IMR-90 (cell line): ENCODE measurements around the gene ESRRB. TPM values are rescaled to one million over a fixed set of nuclear protein-coding genes. Genes with fewer than 3 reads are reported as not detected.

Experiments
- ATAC-seq: fragments of 200-7000 bp; cut with Tn5 transposase; 2 replicates; pipeline ENCODE4 v1.9.1; 2020; ENCODE audit warnings: low read depth, mild to moderate bottlenecking, moderate library complexity
- BruUV-seq: library from RNA; stranded (reverse); fragments of 400-500 nt; replicated peaks from 2 replicates; lab custom pipeline; 2021; lab: Mats Ljungman, UMichigan
- CTCF ChIA-PET: fragments of 300-600 bp; formaldehyde crosslinking; extraction: SDS; loops from one replicate; lab custom pipeline; 2021; ENCODE audit warnings: antibody characterized with exemption; lab: Yijun Ruan, JAX
- POLR2A ChIA-PET: fragments of 300-600 bp; sonication (Branson Sonifier 250); formaldehyde crosslinking; loops from one replicate; lab custom pipeline; 2022; ENCODE audit warnings: antibody characterized with exemption; ENCODE audit not compliant: unreplicated experiment; lab: Charles Lee
- DNase-seq: peaks from one replicate; pipeline ENCODE4 v3.0.0; 2013
- H2AFZ ChIP-seq: replicated peaks from 2 replicates; pipeline ENCODE3; 2013; ENCODE audit warnings: low read length, mild to moderate bottlenecking; ENCODE audit not compliant: poor library complexity
- H2AK5ac ChIP-seq: 2 replicates; pipeline ENCODE4 v1.6.1; 2013; ENCODE audit warnings: low read depth, low read length, inconsistent platforms
- H2AK9ac ChIP-seq: replicated peaks from 2 replicates; pipeline ENCODE3; 2013; ENCODE audit warnings: mild to moderate bottlenecking, low read depth, low read length, moderate library complexity; ENCODE audit not compliant: poor library complexity
- H2BK120ac ChIP-seq: 2 replicates; pipeline ENCODE4 v1.6.1; 2013; ENCODE audit warnings: low read depth, low read length, inconsistent platforms
- H2BK15ac ChIP-seq: 3 replicates; pipeline ENCODE4 v1.6.1; 2013; ENCODE audit warnings: low read depth, low read length, inconsistent platforms
- H2BK20ac ChIP-seq: 2 replicates; pipeline ENCODE4 v1.6.1; 2013; ENCODE audit warnings: low read depth, mild to moderate bottlenecking, inconsistent platforms, low read length, moderate library complexity
- H2BK5ac ChIP-seq: 2 replicates; pipeline ENCODE4 v1.6.1; 2013; ENCODE audit warnings: mild to moderate bottlenecking, low read depth, low read length, inconsistent platforms; ENCODE audit not compliant: poor library complexity, severe bottlenecking
- H3K14ac ChIP-seq: replicated peaks from 2 replicates; pipeline ENCODE4 v1.6.1; 2013; ENCODE audit warnings: low read depth, low read length, inconsistent platforms
- H3K18ac ChIP-seq: 2 replicates; pipeline ENCODE4 v1.6.1; 2013; ENCODE audit warnings: low read depth, low read length, control low read depth
- H3K23ac ChIP-seq: 2 replicates; pipeline ENCODE4 v1.6.1; 2013; ENCODE audit warnings: low read depth, low read length, inconsistent platforms
- H3K27ac ChIP-seq: 2 replicates; pipeline ENCODE4 v1.5.1; 2013; ENCODE audit warnings: mild to moderate bottlenecking, control low read depth, low read length; ENCODE audit not compliant: insufficient read depth
- H3K27me3 ChIP-seq: 2 replicates; pipeline ENCODE4 v1.6.1; 2013; ENCODE audit warnings: low read length; ENCODE audit not compliant: control insufficient read depth, insufficient read depth
- H3K36me3 ChIP-seq: 2 replicates; pipeline ENCODE4 v1.6.1; 2013; ENCODE audit warnings: low read length, mixed read lengths; ENCODE audit not compliant: control insufficient read depth, insufficient read depth
- H3K4ac ChIP-seq: 2 replicates; pipeline ENCODE4 v1.6.1; 2013; ENCODE audit warnings: low read depth, low read length, inconsistent platforms
- H3K4me1 ChIP-seq: 2 replicates; pipeline ENCODE4 v1.6.1; 2013; ENCODE audit warnings: low read length, mixed read lengths; ENCODE audit not compliant: control insufficient read depth, insufficient read depth
- H3K4me2 ChIP-seq: 2 replicates; pipeline ENCODE4 v1.6.1; 2013; ENCODE audit warnings: low read depth, mild to moderate bottlenecking, control low read depth, low read length, moderate library complexity
- H3K4me3 ChIP-seq: 2 replicates; pipeline ENCODE4 v1.5.1; 2013; ENCODE audit warnings: low read depth, mild to moderate bottlenecking, control low read depth, low read length, moderate library complexity; ENCODE audit not compliant: insufficient read depth
- H3K56ac ChIP-seq: 2 replicates; pipeline ENCODE4 v1.6.1; 2013; ENCODE audit warnings: low read length, inconsistent platforms; ENCODE audit not compliant: insufficient read depth; ENCODE audit errors: extremely low read depth
- H3K79me1 ChIP-seq, 2 experiments: 2 replicates each; pipeline ENCODE4 v1.6.1; 2013; ENCODE audit warnings: low read length in 2 of 2, inconsistent platforms in 1 of 2, low read depth in 1 of 2
- H3K9ac ChIP-seq: 2 replicates; pipeline ENCODE4 v1.6.1; 2013; ENCODE audit warnings: low read depth, low read length, control low read depth
- H3K9me1 ChIP-seq: 2 replicates; pipeline ENCODE4 v1.6.1; 2013; ENCODE audit warnings: low read length, inconsistent platforms; ENCODE audit not compliant: insufficient read depth
- H3K9me3 ChIP-seq: 2 replicates; pipeline ENCODE4 v1.6.1; 2013; ENCODE audit warnings: low read length; ENCODE audit not compliant: control insufficient read depth, insufficient read depth
- H4K20me1 ChIP-seq: 2 replicates; pipeline ENCODE4 v1.6.1; 2013; ENCODE audit warnings: low read length, inconsistent platforms; ENCODE audit not compliant: insufficient read depth
- H4K5ac ChIP-seq: 2 replicates; pipeline ENCODE4 v1.6.1; 2013; ENCODE audit warnings: mild to moderate bottlenecking, low read depth, low read length, control low read depth
- H4K8ac ChIP-seq, 2 experiments: 2 replicates each; pipeline ENCODE4 v1.6.1; 2013; ENCODE audit warnings: low read depth in 2 of 2, low read length in 2 of 2, control low read depth in 1 of 2, inconsistent platforms in 1 of 2
- H4K91ac ChIP-seq: 2 replicates; pipeline ENCODE4 v1.6.1; 2013; ENCODE audit warnings: low read depth, low read length, inconsistent platforms; ENCODE audit not compliant: insufficient read depth
- MAFK ChIP-seq: IDR thresholded peaks from 2 replicates; pipeline ENCODE4 v1.6.1; 2012; ENCODE audit warnings: low read depth, low read length, improper control_type of control experiment
- WGBS, 2 experiments: methylation state at CpG; one replicate each; pipeline versions ENCODE4 v1.1.5 to v1.1.7; 2013; ENCODE audit warnings: missing lambda C conversion rate in 2 of 2; ENCODE audit not compliant: insufficient read length in 1 of 2; ENCODE audit errors: extremely low coverage in 2 of 2; 5-methylcytosine and 5-hydroxymethylcytosine counted together
- dilution Hi-C: fragments of 300-500 bp; cut with HindIII; formaldehyde crosslinking; loops from one replicate; pipeline ENCODE4 v1.14.3; 2018; ENCODE audit warnings: low sequenced_read_pairs; ENCODE audit not compliant: unreplicated experiment
- in situ Hi-C: fragments of 300-500 bp; cut with MboI; formaldehyde crosslinking; loops from 3 replicates; pipeline ENCODE4 v1.14.3; 2019; ENCODE audit warnings: low sequenced_read_pairs, inconsistent platforms, mixed read lengths
- intact Hi-C: fragments of 100-400 bp; cut with micrococcal nuclease; formaldehyde crosslinking; loops from 2 replicates; pipeline ENCODE4 v1.10.0; 2022
- polyA plus RNA-seq, 3 experiments: library from polyadenylated mRNA; depleted of rRNA; stranded (reverse); fragments of >200 nt; gene quantifications; 2 replicates each; pipeline ENCODE4 v1.2.3, GENCODE V29; 2012; ENCODE audit warnings: low replicate concordance in 1 of 3
- total RNA-seq: library from RNA; depleted of rRNA; stranded (reverse); fragments of >200 nt; gene quantifications from 2 replicates; pipeline ENCODE4 v1.2.3, GENCODE V29; 2012

Gene ESRRB
- total and polyA plus RNA-seq, 2 of the 4 experiments (the other 2 are of a cell fraction): not detected

GRCh38 chr14:76348898-76349297, 27.0 kb upstream of the ESRRB start:
- Histone ChIP-seq H2AK5ac (no peak overlapping the region), H3K9me3 (no peaks in the 10 kb centered on the region), H3K4ac (no peak overlapping the region), H3K9ac (no peak overlapping the region), H3K4me1 (no peaks in the 10 kb centered on the region), H3K9me1 (no peaks in the 10 kb centered on the region), H4K5ac (no peak overlapping the region), H3K27ac (no peak overlapping the region), H3K79me1 (no peaks in the 10 kb centered on the region), H3K14ac (no peak overlapping the region), H4K8ac (no peak overlapping the region), H2BK20ac (no peak overlapping the region), H2BK120ac (no peak overlapping the region), H3K27me3 (peaks cover 5% of the 10 kb centered on the region), H2BK15ac (no peak overlapping the region), H4K20me1 (no peaks in the 10 kb centered on the region), H2AK9ac (no peak overlapping the region), H3K56ac (no peak overlapping the region), H3K18ac (no peak overlapping the region), H3K23ac (no peak overlapping the region), H2BK5ac (no peak overlapping the region), H4K91ac (no peak overlapping the region), H3K36me3 (no peaks in the 10 kb centered on the region), H2AFZ (no peak overlapping the region), H3K4me2 (no peak overlapping the region), H3K4me3 (no peak overlapping the region)
- DNase-seq: peak; percentile 29
- no peak for ATAC-seq
- CTCF ChIA-PET: no interaction called here
- no TSS peak for BruUV-seq
- dilution Hi-C loops (no loop called here), intact Hi-C loops (no loop called here), in situ Hi-C loops (loop anchor here (5.0 kb wide), 1 partner anchor 297 kb away; no protein-coding TSS in a partner anchor)
- POLR2A ChIA-PET: no interaction called here
- WGBS, 2 experiments: 73% methylated on average over 6 of the region's 8 CpGs; no CpG with 5 or more reads in 1 of the 2 experiments
- TF ChIP-seq MAFK: no peak
